HepG2 (cell line): Measurements from ENCODE around the gene NECTIN2. TPM values are rescaled to one million over a fixed set of nuclear protein-coding genes. Genes with fewer than 3 reads are reported as not detected.

Source experiments
- ATF7-NPFF ChIP-seq: sonication (generic); formaldehyde crosslinking; IDR thresholded peaks from 2 replicates; pipeline ENCODE4 v1.8.1; 2023; ENCODE audit warnings: mild to moderate bottlenecking, low read depth, missing genetic modification reagents, moderate library complexity
- BCL6 ChIP-seq: IDR thresholded peaks from 2 replicates; pipeline ENCODE4 v1.6.1; 2016; ENCODE audit warnings: missing genetic modification reagents, missing compliant biosample characterization
- CBX1 ChIP-seq: IDR thresholded peaks from one replicate; pipeline ENCODE4 v1.6.1; 2016; ENCODE audit warnings: antibody characterized with exemption, low read depth
- DRAP1 ChIP-seq: IDR thresholded peaks from 2 replicates; pipeline ENCODE4 v1.6.1; 2016; ENCODE audit warnings: missing genetic modification reagents, missing compliant biosample characterization
- E2F1 ChIP-seq: sonication (generic); formaldehyde crosslinking; IDR thresholded peaks from 2 replicates; pipeline ENCODE4 v1.5.0; 2020; ENCODE audit warnings: missing genetic modification reagents
- EP300 ChIP-seq, 3 experiments: sonication (generic) in 1 of 3; formaldehyde crosslinking in 1 of 3; IDR thresholded peaks; 2 replicates each; pipeline versions ENCODE4 v1.5.1 to v1.6.1; 2011 to 2020; ENCODE audit warnings: low read depth in 2 of 3, low read length in 2 of 3, borderline replicate concordance in 1 of 3, improper control_type of control experiment in 1 of 3, mild to moderate bottlenecking in 1 of 3, missing genetic modification reagents in 1 of 3, moderate library complexity in 1 of 3
- FOXJ3 ChIP-seq: sonication (generic); formaldehyde crosslinking; IDR thresholded peaks from 2 replicates; pipeline ENCODE4 v1.4.0; 2020; ENCODE audit warnings: missing genetic modification reagents, mild to moderate bottlenecking, borderline replicate concordance
- GATAD2A ChIP-seq: IDR thresholded peaks from 2 replicates; pipeline ENCODE4 v1.6.1; 2016
- HMGXB3 ChIP-seq: sonication (generic); formaldehyde crosslinking; IDR thresholded peaks from 2 replicates; pipeline ENCODE4 v1.4.0; 2020; ENCODE audit warnings: missing genetic modification reagents, borderline replicate concordance
- KAT2B ChIP-seq: fragments of 150-350 bp; IDR thresholded peaks from 2 replicates; pipeline ENCODE4 v1.6.1; 2014; ENCODE audit warnings: low read depth, low read length, borderline replicate concordance
- MYC ChIP-seq: sonication (generic); formaldehyde crosslinking; IDR thresholded peaks from 2 replicates; pipeline ENCODE4 v1.9.0; 2021; ENCODE audit warnings: missing genetic modification reagents, borderline replicate concordance
- THRA ChIP-seq: sonication (generic); formaldehyde crosslinking; IDR thresholded peaks from 2 replicates; pipeline ENCODE4 v1.4.0; 2020; ENCODE audit warnings: missing genetic modification reagents, borderline replicate concordance
- ZIK1 ChIP-seq: sonication (generic); formaldehyde crosslinking; IDR thresholded peaks from 2 replicates; pipeline ENCODE4 v1.5.0; 2020; ENCODE audit warnings: mild to moderate bottlenecking, low read depth, missing genetic modification reagents, borderline replicate concordance
- ZKSCAN5 ChIP-seq: sonication (generic); formaldehyde crosslinking; IDR thresholded peaks from 2 replicates; pipeline ENCODE4 v1.5.1; 2020; ENCODE audit warnings: mild to moderate bottlenecking, missing genetic modification reagents
- ZNF510 ChIP-seq: sonication (generic); formaldehyde crosslinking; IDR thresholded peaks from 2 replicates; pipeline ENCODE4 v1.4.0; 2020; ENCODE audit warnings: low read depth, mild to moderate bottlenecking, missing genetic modification reagents
- ZNF639 ChIP-seq: conservative IDR thresholded peaks from 2 replicates; pipeline ENCODE4 v1.6.1; 2018; ENCODE audit warnings: missing genetic modification reagents
- ZNF737 ChIP-seq: sonication (generic); formaldehyde crosslinking; IDR thresholded peaks from 2 replicates; pipeline ENCODE4 v1.5.0; 2020; ENCODE audit warnings: missing genetic modification reagents, mild to moderate bottlenecking, borderline replicate concordance
- ZNF768 ChIP-seq: sonication (generic); formaldehyde crosslinking; IDR thresholded peaks from 2 replicates; pipeline ENCODE4 v1.4.0; 2020; ENCODE audit warnings: missing genetic modification reagents
- ZSCAN21 ChIP-seq: sonication (generic); formaldehyde crosslinking; IDR thresholded peaks from 2 replicates; pipeline ENCODE4 v1.8.0; 2022; ENCODE audit warnings: mild to moderate bottlenecking, missing genetic modification reagents, moderate library complexity, borderline replicate concordance
- polyA plus RNA-seq, 8 experiments: library from polyadenylated mRNA; depleted of rRNA in 3 of 8; stranded (reverse) in 7 of 8; unstranded in 1 of 8; fragments of >200 nt; fragmentation: Illumina TruSeq in 4 of 8; extraction: Trizol in 4 of 8; gene quantifications; 2 replicates each; pipeline versions ENCODE4 v1.2.1 to v1.2.3, GENCODE V29; 2011 to 2016; ENCODE audit warnings: low read depth in 4 of 8, missing spikeins in 1 of 8, mixed read lengths in 1 of 8; ENCODE audit not compliant: insufficient read depth in 1 of 8
- total RNA-seq, 5 experiments: library from RNA; depleted of rRNA; stranded (reverse); fragments of >200 nt; fragmentation: Illumina TruSeq; extraction: Trizol; gene quantifications; 2 replicates each; pipeline ENCODE4 v1.2.3, GENCODE V29; 2016; ENCODE audit warnings: low read depth in 1 of 5

Gene NECTIN2
- total and polyA plus RNA-seq, 2 of the 13 experiments (the other 11 are each of a cell fraction or from before 2014, with no cell fraction given), result 75.4 to 114 TPM

- TF ChIP-seq E2F1 (CRISPR knock-in tag), result peak; percentile 38; the same call in 1 of the 2 replicates
- TF ChIP-seq ZNF737, result 0 out of 2 replicates have a peak, but pooled peaks have one; percentile 20
- peak; percentile 63 for TF ChIP-seq ZNF768 (CRISPR knock-in tag)
- TF ChIP-seq ZKSCAN5, result no peak
- peak; percentile 98 for TF ChIP-seq BCL6 (CRISPR knock-in tag)
- TF ChIP-seq THRA, result peak; percentile 99
- TF ChIP-seq EP300 (IDR thresholded peaks at IDR 0.05; ENCODE audit: low read depth in 2 of 2, low read length in 2 of 2), result peak; percentile 88 to 97
- TF ChIP-seq EP300 (CRISPR knock-in tag; IDR thresholded peaks at IDR 0.05; ENCODE audit: borderline replicate concordance), result peak; percentile 99
- peak; percentile 93 for TF ChIP-seq HMGXB3 (CRISPR knock-in tag)
- TF ChIP-seq MYC (CRISPR knock-in tag), result peak; percentile 100
- TF ChIP-seq DRAP1 (CRISPR knock-in tag), result peak; percentile 77
- TF ChIP-seq ZIK1, result 0 out of 2 replicates have a peak, but pooled peaks have one; percentile 59
- peak; percentile 78; the same call in 1 of the 2 replicates for TF ChIP-seq ZNF639
- TF ChIP-seq FOXJ3, result peak; percentile 75; the same call in 1 of the 2 replicates
- TF ChIP-seq ZSCAN21 (CRISPR knock-in tag), result peak; percentile 85
- 0 out of 2 replicates have a peak, but pooled peaks have one; percentile 33 for TF ChIP-seq ZNF510 (CRISPR knock-in tag)
- TF ChIP-seq ATF7-NPFF, result peak; percentile 82; the same call in 1 of the 2 replicates
- TF ChIP-seq KAT2B, result no peak
- peak; percentile 57 for TF ChIP-seq CBX1
- TF ChIP-seq GATAD2A (CRISPR knock-in tag), result peak; percentile 97
Measured at GRCh38 chr19:44925114-44925891, 79.2 kb downstream of the NECTIN2 start (continued).
